H1 (cell line): ENCODE data around the gene RBM47.

ENCODE experiments used
- CTCF ChIP-seq, 3 experiments: IDR thresholded peaks; 1 replicate in 2 of 3; 2 replicates in 1 of 3; pipeline versions ENCODE4 v1.5.1 to v1.6.1; 2011; ENCODE audit warnings: low read length in 3 of 3, mild to moderate bottlenecking in 3 of 3, inconsistent platforms in 2 of 3, low read depth in 1 of 3, moderate library complexity in 1 of 3; ENCODE audit not compliant: insufficient read depth in 1 of 3; ENCODE audit errors: control extremely low read depth in 1 of 3
- POLR2A ChIP-seq, 2 experiments: IDR thresholded peaks; 1 replicate in 1 of 2; 2 replicates in 1 of 2; pipeline ENCODE4 v1.6.1; 2011; ENCODE audit warnings: low read depth in 2 of 2, low read length in 2 of 2, mild to moderate bottlenecking in 2 of 2; ENCODE audit errors: control extremely low read depth in 1 of 2
- SP2 ChIP-seq: IDR thresholded peaks from 2 replicates; pipeline ENCODE4 v1.6.1; 2012; ENCODE audit warnings: mild to moderate bottlenecking, low read length, inconsistent platforms

GRCh38 chr4:40630335-40631021 lies 814 bp upstream of the RBM47 start:
- TF ChIP-seq CTCF (IDR thresholded peaks at IDR 0.05; ENCODE audit: control extremely low read depth in 1 of 3, insufficient read depth in 1 of 3, low read depth in 1 of 3, low read length in 3 of 3) (no peak), POLR2A (IDR thresholded peaks at IDR 0.05; ENCODE audit: control extremely low read depth in 1 of 2, low read depth in 2 of 2, low read length in 2 of 2) (no peak; a peak in 1 of 3 replicates), SP2 (no peak)
